SK-N-SH (cell line): ENCODE data around the gene ST7L. TPM values are rescaled to one million over a fixed set of nuclear protein-coding genes. Genes with fewer than 3 reads are reported as not detected.
A peak's percentile ranks its signal among the peaks of the same experiment; 100 is the strongest.

ENCODE experiments used
- CTCF ChIA-PET: fragments of 300-600, 350-600 bp; formaldehyde crosslinking; extraction: SDS; loops from one replicate; lab custom pipeline; 2021; lab: Yijun Ruan, JAX
- POLR2A ChIA-PET: fragments of 350-600 bp; sonication (Branson Sonifier 250); formaldehyde crosslinking; extraction: SDS; loops from one replicate; lab custom pipeline; 2020; ENCODE audit warnings: antibody characterized with exemption, inconsistent platforms; lab: Yijun Ruan, JAX
- DNase-seq: peaks from one replicate; pipeline ENCODE4 v3.0.0; 2012
- H2AFZ ChIP-seq: fragments of 200-600 bp; sonication (generic); 2 replicates; pipeline ENCODE4 v1.8.1; 2016; ENCODE audit warnings: antibody characterized with exemption, mild to moderate bottlenecking, low read depth
- H3F3A ChIP-seq: fragments of 200-600 bp; sonication (generic); replicated peaks from 2 replicates; pipeline ENCODE3; 2016; ENCODE audit warnings: antibody characterized with exemption, mild to moderate bottlenecking; ENCODE audit not compliant: insufficient read depth
- H3K27ac ChIP-seq, 2 experiments: fragments of 200-500 bp in 1 of 2; fragments of 200-600 bp in 1 of 2; sonication (Bioruptor generic) in 1 of 2; sonication (generic), shearing (Covaris generic) in 1 of 2; 2 replicates each; pipeline versions ENCODE4 v1.5.1 to v1.6.1; 2014 to 2016; ENCODE audit warnings: low read depth in 2 of 2, inconsistent platforms in 1 of 2, low read length in 1 of 2, mild to moderate bottlenecking in 1 of 2, mixed read lengths in 1 of 2
- H3K27me3 ChIP-seq: fragments of 200-600 bp; sonication (generic), shearing (Covaris generic); 2 replicates; pipeline ENCODE4 v1.6.1; 2016; ENCODE audit warnings: mixed run types; ENCODE audit not compliant: insufficient read depth
- H3K36me3 ChIP-seq, 2 experiments: fragments of 200-500 bp in 1 of 2; fragments of 200-600 bp in 1 of 2; sonication (Bioruptor generic) in 1 of 2; sonication (generic) in 1 of 2; replicated peaks in 1 of 2; 2 replicates each; pipeline versions ENCODE3 to v1.5.1; 2014 to 2016; ENCODE audit warnings: low read length in 1 of 2, mild to moderate bottlenecking in 1 of 2; ENCODE audit not compliant: insufficient read depth in 2 of 2, control insufficient read depth in 1 of 2
- H3K4me1 ChIP-seq, 2 experiments: fragments of 200-500 bp in 1 of 2; fragments of 200-600 bp in 1 of 2; sonication (Bioruptor generic) in 1 of 2; sonication (generic), shearing (Covaris generic) in 1 of 2; 2 replicates each; pipeline versions ENCODE4 v1.5.1 to v1.6.1; 2014 to 2016; ENCODE audit warnings: low read depth in 1 of 2, low read length in 1 of 2, mixed run types in 1 of 2; ENCODE audit not compliant: insufficient read depth in 2 of 2, control insufficient read depth in 1 of 2
- H3K4me2 ChIP-seq: fragments of 200-600 bp; sonication (generic), shearing (Covaris generic); 2 replicates; pipeline ENCODE4 v1.6.1; 2017; ENCODE audit warnings: mixed run types
- H3K4me3 ChIP-seq, 2 experiments: fragments of 200-500 bp in 1 of 2; fragments of 200-600 bp in 1 of 2; sonication (Bioruptor generic) in 1 of 2; sonication (generic), shearing (Covaris generic) in 1 of 2; 2 replicates each; pipeline versions ENCODE4 v1.5.1 to v1.8.1; 2014 to 2016; ENCODE audit warnings: low read depth in 2 of 2, inconsistent platforms in 1 of 2, low read length in 1 of 2, mild to moderate bottlenecking in 1 of 2, mixed read lengths in 1 of 2, moderate library complexity in 1 of 2
- H3K79me2 ChIP-seq: fragments of 200-600 bp; sonication (generic); 2 replicates; pipeline ENCODE4 v1.8.1; 2017; ENCODE audit warnings: mild to moderate bottlenecking; ENCODE audit not compliant: insufficient read depth
- H3K9ac ChIP-seq: fragments of 200-600 bp; sonication (generic); 2 replicates; pipeline ENCODE4 v1.6.1; 2017; ENCODE audit warnings: mixed run types
- H3K9me2 ChIP-seq: fragments of 200-600 bp; sonication (generic); 2 replicates; pipeline ENCODE4 v1.6.1; 2017; ENCODE audit warnings: mixed run types
- H3K9me3 ChIP-seq: fragments of 200-600 bp; sonication (generic); 2 replicates; pipeline ENCODE4 v1.6.1; 2017; ENCODE audit warnings: mixed run types, mild to moderate bottlenecking, moderate library complexity
- H4K20me1 ChIP-seq: fragments of 200-600 bp; sonication (generic); 2 replicates; pipeline ENCODE4 v1.6.1; 2017; ENCODE audit warnings: mild to moderate bottlenecking, mixed run types; ENCODE audit not compliant: insufficient read depth
- CTCF ChIP-seq: fragments of 200-600 bp; sonication (generic); IDR thresholded peaks from 2 replicates; pipeline ENCODE4 v1.6.1; 2017; ENCODE audit warnings: antibody characterized with exemption, mild to moderate bottlenecking, moderate library complexity
- ELF1 ChIP-seq: IDR thresholded peaks from 2 replicates; pipeline ENCODE4 v1.4.0; 2012
- FOSL2 ChIP-seq: IDR thresholded peaks from 2 replicates; pipeline ENCODE4 v1.4.0; 2012; ENCODE audit warnings: low read depth, mild to moderate bottlenecking, moderate library complexity, borderline replicate concordance
- FOXM1 ChIP-seq: IDR thresholded peaks from 2 replicates; pipeline ENCODE4 v1.4.0; 2012; ENCODE audit warnings: low read depth, mild to moderate bottlenecking
- GABPA ChIP-seq: IDR thresholded peaks from 2 replicates; pipeline ENCODE4 v1.4.0; 2012; ENCODE audit warnings: low read depth, mild to moderate bottlenecking
- GATA2 ChIP-seq: sonication (generic); formaldehyde crosslinking; IDR thresholded peaks from 2 replicates; pipeline ENCODE4 v1.5.0; 2020; ENCODE audit warnings: mild to moderate bottlenecking, missing genetic modification reagents
- JUND ChIP-seq: IDR thresholded peaks from 2 replicates; pipeline ENCODE4 v1.4.0; 2012
- MXI1 ChIP-seq: IDR thresholded peaks from 2 replicates; pipeline ENCODE4 v1.6.1; 2012; ENCODE audit warnings: mild to moderate bottlenecking, low read depth, low read length, improper control_type of control experiment
- NFIC ChIP-seq: IDR thresholded peaks from 2 replicates; pipeline ENCODE4 v1.4.0; 2012; ENCODE audit warnings: borderline replicate concordance
- NRF1 ChIP-seq: IDR thresholded peaks from 2 replicates; pipeline ENCODE4 v1.6.1; 2012; ENCODE audit warnings: low read depth, mild to moderate bottlenecking, low read length
- POLR2AphosphoS5 ChIP-seq: IDR thresholded peaks from 2 replicates; pipeline ENCODE4 v1.6.1; 2012; ENCODE audit warnings: low read depth, low read length
- RAD21 ChIP-seq: IDR thresholded peaks from 2 replicates; pipeline ENCODE4 v1.6.1; 2012; ENCODE audit warnings: mild to moderate bottlenecking, low read length
- RCOR1 ChIP-seq: fragments of 150-350 bp; IDR thresholded peaks from 2 replicates; pipeline ENCODE4 v1.6.1; 2017; ENCODE audit warnings: antibody characterized with exemption, low read length
- SIN3A ChIP-seq: IDR thresholded peaks from 2 replicates; pipeline ENCODE4 v1.6.1; 2012; ENCODE audit warnings: low read depth, mild to moderate bottlenecking, low read length, moderate library complexity, borderline replicate concordance
- SMC3 ChIP-seq: IDR thresholded peaks from 2 replicates; pipeline ENCODE4 v1.6.1; 2012; ENCODE audit warnings: low read depth, low read length, improper control_type of control experiment
- TAF1 ChIP-seq: IDR thresholded peaks from 2 replicates; pipeline ENCODE4 v1.6.1; 2012; ENCODE audit warnings: low read depth, mild to moderate bottlenecking, low read length, moderate library complexity, borderline replicate concordance
- TEAD4 ChIP-seq: IDR thresholded peaks from 2 replicates; pipeline ENCODE4 v1.4.0; 2012; ENCODE audit warnings: mild to moderate bottlenecking, borderline replicate concordance; ENCODE audit not compliant: insufficient read depth
- USF1 ChIP-seq: IDR thresholded peaks from 2 replicates; pipeline ENCODE4 v1.4.0; 2012; ENCODE audit warnings: low read depth, borderline replicate concordance
- YY1 ChIP-seq: IDR thresholded peaks from 2 replicates; pipeline ENCODE4 v1.4.0; 2012; ENCODE audit warnings: low read depth, mild to moderate bottlenecking
- WGBS: methylation state at CpG from one replicate; pipeline ENCODE4 v1.1.6; 2017; ENCODE audit warnings: low lambda C conversion rate; 5-methylcytosine and 5-hydroxymethylcytosine counted together
- polyA plus RNA-seq, 3 experiments: library from polyadenylated mRNA; depleted of rRNA; stranded (reverse); fragments of >200 nt; gene quantifications; 2 replicates each; pipeline ENCODE4 v1.2.3, GENCODE V29; 2012

ST7L gene
- polyA plus RNA-seq, 1 of the 3 experiments (the other 2 are of a cell fraction) = 17.9 TPM

GRCh38 chr1:112614460-112615065, 4.4 kb downstream of the ST7L start:
- Histone ChIP-seq H3K9ac (no peak overlapping the region), H3K4me3 (no peak overlapping the region), H3K27me3 (no peaks in the 10 kb centered on the region), H3K79me2 (peaks cover 94% of the 10 kb centered on the region), H4K20me1 (no peaks in the 10 kb centered on the region), H3K9me3 (no peaks in the 10 kb centered on the region), H3K9me2 (no peaks in the 10 kb centered on the region)
- TF ChIP-seq ELF1 (no peak), CTCF (peak; percentile 85), POLR2AphosphoS5 (no peak), MXI1 (no peak), RAD21 (peak; percentile 64), SMC3 (peak; percentile 51), GABPA (no peak)
- TF ChIP-seq, all 33 proteins: peak for 3
- peaks cover 24% of the 10 kb centered on the region for H3F3A ChIP-seq
- H3K36me3 ChIP-seq = peaks cover 38 to 45% of the 10 kb centered on the region in 2 experiments
- H3K4me1 ChIP-seq = peaks cover 0 to 5% of the 10 kb centered on the region in 2 experiments; a peak in 2 of 4 replicates
- no peak overlapping the region for H3K4me2 ChIP-seq
- 70% methylated on average over 6 of the region's 6 CpGs for WGBS
- POLR2A ChIA-PET = no interaction called here
- peak; percentile 27 for DNase-seq
- CTCF ChIA-PET = interaction anchor here (0.6 to 3.8 kb wide), 13 partner anchors 10 to 223 kb away, joined by 3 to 18 read pairs (median 3); no protein-coding TSS in a partner anchor
- no peak overlapping the region for H2AFZ ChIP-seq
- H3K27ac ChIP-seq = no peak overlapping the region

- no peaks in the 10 kb centered on the region for H3K9me2 ChIP-seq
- no peaks in the 10 kb centered on the region for H3F3A ChIP-seq
- TF ChIP-seq RAD21 (no peak), FOSL2 (no peak)
- H3K4me1 ChIP-seq = no peaks in the 10 kb centered on the region
- ChIA-PET CTCF (interaction anchor here (0.7 kb wide), 1 partner anchor 199 kb away, joined by 3 read pairs; no protein-coding TSS in a partner anchor), POLR2A (no interaction called here)
- no peak for DNase-seq
- 96% methylated on average over 4 of the region's 4 CpGs for WGBS
- peaks cover 46 to 71% of the 10 kb centered on the region in 2 experiments for H3K36me3 ChIP-seq
- H3K4me3 ChIP-seq = no peak overlapping the region
- no peak overlapping the region for H2AFZ ChIP-seq
- no peak overlapping the region for H3K27ac ChIP-seq
- H3K27me3 ChIP-seq = no peaks in the 10 kb centered on the region
- no peaks in the 10 kb centered on the region for H3K9me3 ChIP-seq
- H4K20me1 ChIP-seq = no peaks in the 10 kb centered on the region
- peaks cover 12% of the 10 kb centered on the region for H3K79me2 ChIP-seq
- no peak overlapping the region for H3K9ac ChIP-seq
- no peak overlapping the region for H3K4me2 ChIP-seq
Measured at GRCh38 chr1:112605633-112606327, 13.2 kb downstream of the ST7L start.

GRCh38 chr1:112603541-112603940, 15.4 kb downstream of the ST7L start:
- H3K4me2 ChIP-seq = no peak overlapping the region
- no peak overlapping the region for H2AFZ ChIP-seq
- H3K27ac ChIP-seq = no peak overlapping the region
- H3K4me3 ChIP-seq = no peak overlapping the region
- no peaks in the 10 kb centered on the region for H3K27me3 ChIP-seq
- WGBS = 100% methylated on average over 1 of the region's 1 CpG
- no peaks in the 10 kb centered on the region for H4K20me1 ChIP-seq
- H3K9me2 ChIP-seq = no peaks in the 10 kb centered on the region
- H3K36me3 ChIP-seq = peaks cover 41 to 64% of the 10 kb centered on the region in 2 experiments
- ChIA-PET CTCF (interaction anchor here (2.5 kb wide), 1 partner anchor 11 kb away, joined by 7 read pairs; no protein-coding TSS in a partner anchor), POLR2A (no interaction called here)
- H3K9me3 ChIP-seq = no peaks in the 10 kb centered on the region
- no peaks in the 10 kb centered on the region for H3K4me1 ChIP-seq
- DNase-seq = no peak
- TF ChIP-seq NFIC = no peak
- no peak for TF ChIP-seq YY1
- no peak for TF ChIP-seq ELF1
- TF ChIP-seq MXI1 = no peak
- TF ChIP-seq GATA2 (CRISPR knock-in tag) = no peak
- no peak for TF ChIP-seq FOSL2
- TF ChIP-seq SIN3A = no peak
- TF ChIP-seq FOXM1 = no peak
- TF ChIP-seq USF1 = no peak
- no peak for TF ChIP-seq TAF1
- TF ChIP-seq JUND = no peak
- TF ChIP-seq TEAD4 = no peak
- TF ChIP-seq NRF1 = no peak
- TF ChIP-seq POLR2AphosphoS5 = no peak
- no peak for TF ChIP-seq RCOR1
- TF ChIP-seq SMC3 = no peak
- TF ChIP-seq, all 33 proteins: peak for 0
- no peaks in the 10 kb centered on the region for H3K79me2 ChIP-seq
- no peaks in the 10 kb centered on the region for H3F3A ChIP-seq
- no peak overlapping the region for H3K9ac ChIP-seq
